Activated CD8-positive, alpha-beta memory T cell treated with anti-CD3 and anti-CD28 coated beads, Interleukin-2, amount 10 ng/mL, durations not matched to agents 7 days and 5 days (primary cell): ENCODE results near the gene PRDM1. TPM values are rescaled to one million over a fixed set of nuclear protein-coding genes. Genes with fewer than 3 reads are reported as not detected.
"Not testable (repeated sequence)": the region's sequence is repeated elsewhere in the genome, so short reads cannot be mapped to it uniquely, and the experiment has no call there.

Source experiments
- ATAC-seq: fragments of 150-1000 bp; cut with Tn5 transposase; one replicate; pipeline ENCODE4 v1.10.0; 2021; ENCODE audit warnings: moderate library complexity
- CTCF ChIA-PET: fragments of 350-600 bp; sonication (Branson Sonifier 250); formaldehyde crosslinking; loops from one replicate; lab custom pipeline; 2021; ENCODE audit warnings: antibody characterized with exemption; lab: Charles Lee
- DNase-seq: peaks from one replicate; pipeline ENCODE4 v3.0.0-alpha.2; 2020
- H3K27ac Mint-ChIP-seq: one replicate; pipeline ENCODE4 v1.8.0; 2021; ENCODE audit warnings: mild to moderate bottlenecking, mixed read lengths
- H3K27me3 Mint-ChIP-seq: one replicate; pipeline ENCODE4 v1.8.0; 2021; ENCODE audit warnings: mixed read lengths
- H3K36me3 Mint-ChIP-seq: one replicate; pipeline ENCODE4 v1.8.0; 2021; ENCODE audit warnings: mild to moderate bottlenecking, mixed read lengths
- H3K4me1 Mint-ChIP-seq: one replicate; pipeline ENCODE4 v1.8.0; 2021; ENCODE audit warnings: mixed read lengths
- H3K4me3 Mint-ChIP-seq: one replicate; pipeline ENCODE4 v1.8.0; 2021; ENCODE audit warnings: mild to moderate bottlenecking, moderate library complexity, mixed read lengths
- H3K9me3 Mint-ChIP-seq: one replicate; pipeline ENCODE4 v1.8.0; 2022; ENCODE audit warnings: low read depth, mixed read lengths
- total RNA-seq, 2 experiments: library from RNA; stranded (reverse); gene quantifications; one replicate each; pipeline ENCODE4 v1.2.3, GENCODE V29; 2021

PRDM1 gene
- total RNA-seq, 2 experiments from 2014 or later, result 97.1 to 132 TPM

DNA sequence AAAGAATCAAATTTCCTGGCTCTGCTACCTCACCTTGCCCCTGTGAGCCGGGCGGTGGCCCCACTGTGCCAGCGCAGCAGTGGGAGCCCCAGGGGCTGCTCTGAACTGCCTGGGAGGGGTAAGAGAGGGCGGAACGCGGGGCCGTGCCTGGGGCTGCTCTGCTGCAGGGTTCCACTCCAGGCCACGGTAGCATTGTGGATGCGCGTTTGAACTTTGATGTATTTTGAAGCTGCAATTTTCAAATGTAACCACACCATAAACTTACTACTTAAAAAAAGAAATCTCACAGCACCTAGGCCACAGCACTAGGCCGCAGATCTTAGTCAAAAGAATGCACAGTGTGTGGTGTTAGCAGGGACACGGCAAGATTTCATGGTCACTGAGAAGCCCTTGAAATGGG is 57.5 kb downstream of the PRDM1 start:
- DNase-seq, result no peak
- no peak for ATAC-seq
- Mint-ChIP-seq H3K4me1 (peaks cover 82% of the 10 kb centered on the region), H3K27me3 (no peaks in the 10 kb centered on the region), H3K4me3 (no peak overlapping the region), H3K36me3 (peaks cover 2% of the 10 kb centered on the region), H3K9me3 (no peaks in the 10 kb centered on the region), H3K27ac (peak overlapping the region; percentile 95)
- CTCF ChIA-PET, result interaction anchor here (1.1 to 5.8 kb wide), 5 partner anchors 9 to 79 kb away, joined by 3 to 46 read pairs (median 4); no protein-coding TSS in a partner anchor

- Mint-ChIP-seq H3K4me3 (no peak overlapping the region), H3K27me3 (no peaks in the 10 kb centered on the region), H3K36me3 (peaks cover 6% of the 10 kb centered on the region), H3K4me1 (peaks cover 93% of the 10 kb centered on the region), H3K9me3 (no peaks in the 10 kb centered on the region), H3K27ac (peak overlapping the region; percentile 53)
- no peak for ATAC-seq
- DNase-seq, result no peak
- CTCF ChIA-PET, result interaction anchor here (1.4 to 5.8 kb wide), 2 partner anchors 18 to 37 kb away, joined by 4 to 46 read pairs; no protein-coding TSS in a partner anchor
These were observed 59.0 kb downstream of the PRDM1 start for GRCh38 chr6:106145144-106145543.

DNA sequence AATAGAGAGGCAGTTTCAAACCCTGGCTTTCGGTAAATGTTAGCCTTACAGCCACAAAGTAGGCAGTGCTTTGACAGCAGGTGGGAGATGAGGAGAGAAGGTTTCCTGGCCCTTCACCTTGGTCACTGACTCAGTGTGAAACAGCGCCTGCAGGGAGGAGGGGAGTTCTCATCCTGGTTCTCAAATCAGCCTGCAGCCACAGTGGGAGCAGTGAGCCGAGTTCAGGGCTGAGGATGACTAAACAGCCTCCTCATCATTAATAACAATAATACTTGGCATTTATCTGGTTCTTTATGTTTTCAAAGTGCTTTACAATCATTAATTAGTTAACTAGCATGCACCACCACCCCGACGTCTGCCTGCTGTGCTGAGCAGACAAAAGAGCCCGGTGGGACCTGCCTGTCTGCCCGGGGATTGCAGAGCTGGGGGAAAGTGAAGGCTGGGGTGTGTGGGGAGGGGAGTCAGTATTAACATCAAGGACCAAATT is 59.6 kb downstream of the PRDM1 start:
- Mint-ChIP-seq H3K4me1 (peaks cover 87% of the 10 kb centered on the region), H3K27ac (peak overlapping the region; percentile 53), H3K27me3 (no peaks in the 10 kb centered on the region), H3K4me3 (no peak overlapping the region), H3K36me3 (peaks cover 6% of the 10 kb centered on the region), H3K9me3 (no peaks in the 10 kb centered on the region)
- CTCF ChIA-PET, result interaction anchor here (1.4 kb wide), 2 partner anchors 9 to 37 kb away, joined by 4 to 5 read pairs; no protein-coding TSS in a partner anchor
- DNase-seq, result peak; percentile 62
- no peak for ATAC-seq

GRCh38 chr6:106146852-106147351 is 60.8 kb downstream of the PRDM1 start:
- H3K4me3 Mint-ChIP-seq, result no peak overlapping the region
- peaks cover 81% of the 10 kb centered on the region for H3K4me1 Mint-ChIP-seq
- peaks cover 8% of the 10 kb centered on the region for H3K36me3 Mint-ChIP-seq
- H3K9me3 Mint-ChIP-seq, result no peaks in the 10 kb centered on the region
- DNase-seq, result no peak
- no peaks in the 10 kb centered on the region for H3K27me3 Mint-ChIP-seq
- H3K27ac Mint-ChIP-seq, result no peak overlapping the region
- CTCF ChIA-PET, result interaction anchor here (0.9 to 1.5 kb wide), 3 partner anchors 8 to 81 kb away, joined by 3 to 5 read pairs (median 3); no protein-coding TSS in a partner anchor
- no peak for ATAC-seq

DNA sequence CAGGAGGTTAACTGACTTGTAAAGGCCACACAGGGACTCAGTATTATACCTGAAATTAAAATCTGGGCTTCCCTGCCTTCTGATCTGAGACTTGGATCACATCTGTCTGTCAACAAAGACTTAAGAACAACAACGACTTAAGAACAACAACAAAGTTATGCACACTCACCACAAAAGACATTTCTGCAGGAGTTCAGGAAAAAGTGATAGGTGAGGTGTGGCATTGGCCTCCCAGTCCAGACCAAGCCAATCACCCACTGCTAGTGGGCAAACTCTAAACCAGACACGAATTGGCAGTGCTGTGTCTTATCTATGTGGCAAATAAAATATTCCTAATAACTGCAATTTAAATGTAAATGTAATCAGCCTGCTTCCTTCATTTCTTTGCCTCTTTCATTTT is 61.3 kb downstream of the PRDM1 start:
- no peak for ATAC-seq
- DNase-seq, result no peak
- peaks cover 77% of the 10 kb centered on the region for H3K4me1 Mint-ChIP-seq
- no peaks in the 10 kb centered on the region for H3K9me3 Mint-ChIP-seq
- CTCF ChIA-PET, result interaction anchor here (1.4 to 1.5 kb wide), 2 partner anchors 8 to 15 kb away, joined by 3 to 5 read pairs; no protein-coding TSS in a partner anchor
- no peaks in the 10 kb centered on the region for H3K27me3 Mint-ChIP-seq
- H3K27ac Mint-ChIP-seq, result no peak overlapping the region
- peaks cover 11% of the 10 kb centered on the region for H3K36me3 Mint-ChIP-seq
- H3K4me3 Mint-ChIP-seq, result no peak overlapping the region

- peaks cover 57% of the 10 kb centered on the region for H3K4me1 Mint-ChIP-seq
- H3K27ac Mint-ChIP-seq, result peak overlapping the region; percentile 86
- CTCF ChIA-PET, result interaction anchor here (1.1 to 1.5 kb wide), 3 partner anchors 13 to 74 kb away, joined by 3 to 6 read pairs (median 4); no protein-coding TSS in a partner anchor
- no peaks in the 10 kb centered on the region for H3K9me3 Mint-ChIP-seq
- H3K4me3 Mint-ChIP-seq, result no peak overlapping the region
- DNase-seq (peak; percentile 88), ATAC-seq (peak; percentile 76)
- H3K36me3 Mint-ChIP-seq, result peaks cover 11% of the 10 kb centered on the region
- H3K27me3 Mint-ChIP-seq, result no peaks in the 10 kb centered on the region
These were observed 63.4 kb downstream of the PRDM1 start for GRCh38 chr6:106149472-106150069.

GRCh38 chr6:106152476-106152875 is 66.3 kb downstream of the PRDM1 start:
- CTCF ChIA-PET, result interaction anchor here (1.4 kb wide), 1 partner anchor 9 kb away, joined by 4 read pairs; no protein-coding TSS in a partner anchor
- not testable (repeated sequence) for H3K9me3 Mint-ChIP-seq, H3K27ac Mint-ChIP-seq, DNase-seq, H3K36me3 Mint-ChIP-seq, ATAC-seq, H3K4me3 Mint-ChIP-seq, H3K27me3 Mint-ChIP-seq
- peaks cover 36% of the 10 kb centered on the region for H3K4me1 Mint-ChIP-seq

GRCh38 chr6:106152952-106153351 is 66.8 kb downstream of the PRDM1 start:
- peaks cover 9% of the 10 kb centered on the region for H3K36me3 Mint-ChIP-seq
- no peaks in the 10 kb centered on the region for H3K27me3 Mint-ChIP-seq
- ATAC-seq (no peak), DNase-seq (no peak)
- no peak overlapping the region for H3K4me3 Mint-ChIP-seq
- H3K4me1 Mint-ChIP-seq, result peaks cover 33% of the 10 kb centered on the region
- no peaks in the 10 kb centered on the region for H3K9me3 Mint-ChIP-seq
- H3K27ac Mint-ChIP-seq, result no peak overlapping the region
- CTCF ChIA-PET, result interaction anchor here (1.4 kb wide), 1 partner anchor 9 kb away, joined by 4 read pairs; no protein-coding TSS in a partner anchor

DNA sequence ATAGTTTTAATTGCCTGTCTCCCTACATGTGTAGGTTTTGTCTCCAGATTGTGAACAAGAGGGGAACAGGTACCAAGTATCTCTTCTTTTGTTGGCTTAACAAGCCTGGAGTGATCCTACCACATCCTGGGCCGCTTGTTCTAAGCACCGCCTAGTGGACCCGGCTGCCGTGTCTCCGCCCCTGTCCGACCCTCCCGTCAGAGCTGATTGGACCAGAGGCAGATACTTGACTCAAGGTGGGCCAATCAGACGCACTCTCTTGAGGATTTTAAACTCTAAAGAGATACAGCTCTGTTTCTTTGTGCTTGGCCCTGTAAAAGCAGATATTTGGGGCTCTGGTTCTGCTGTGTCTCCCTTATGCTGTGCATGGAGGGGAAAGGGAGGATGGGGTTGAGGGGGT is 68.2 kb downstream of the PRDM1 start:
- CTCF ChIA-PET, result interaction anchor here (0.9 to 1.4 kb wide), 3 partner anchors 8 to 14 kb away, joined by 3 to 5 read pairs (median 4); no protein-coding TSS in a partner anchor
- H3K27me3 Mint-ChIP-seq, result no peaks in the 10 kb centered on the region
- peaks cover 22% of the 10 kb centered on the region for H3K4me1 Mint-ChIP-seq
- H3K9me3 Mint-ChIP-seq, result no peaks in the 10 kb centered on the region
- DNase-seq, result no peak
- ATAC-seq, result no peak
- no peak overlapping the region for H3K27ac Mint-ChIP-seq
- H3K4me3 Mint-ChIP-seq, result no peak overlapping the region
- H3K36me3 Mint-ChIP-seq, result peaks cover 8% of the 10 kb centered on the region

GRCh38 chr6:106155219-106155830 is 69.2 kb downstream of the PRDM1 start:
- no peak for ATAC-seq
- DNase-seq, result no peak
- peaks cover 23% of the 10 kb centered on the region for H3K4me1 Mint-ChIP-seq
- no peaks in the 10 kb centered on the region for H3K27me3 Mint-ChIP-seq
- CTCF ChIA-PET, result interaction anchor here (0.7 to 1.4 kb wide), 5 partner anchors 9 to 38 kb away, joined by 3 to 5 read pairs (median 3); no protein-coding TSS in a partner anchor
- no peak overlapping the region for H3K27ac Mint-ChIP-seq
- peaks cover 5% of the 10 kb centered on the region for H3K36me3 Mint-ChIP-seq
- H3K9me3 Mint-ChIP-seq, result no peaks in the 10 kb centered on the region
- H3K4me3 Mint-ChIP-seq, result no peak overlapping the region

DNA sequence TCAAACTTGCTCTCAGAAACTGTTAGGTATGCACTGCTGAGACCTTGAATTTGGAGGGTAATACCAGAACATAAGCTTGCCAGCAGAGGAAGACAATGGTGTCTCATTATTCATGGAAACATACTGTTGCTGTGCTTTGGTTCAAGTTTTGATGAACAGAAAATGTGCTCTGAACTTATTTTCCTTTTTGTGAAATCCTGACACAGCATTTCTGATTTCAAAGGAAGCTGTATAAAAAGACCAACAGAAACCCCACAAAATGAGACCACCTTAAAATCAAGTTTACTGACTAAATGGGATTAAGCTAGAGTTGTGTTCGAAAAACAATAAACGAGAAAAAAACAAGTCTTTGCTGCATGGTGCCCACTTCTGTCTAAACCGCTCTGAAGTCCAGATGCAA is 70.3 kb downstream of the PRDM1 start:
- peaks cover 3% of the 10 kb centered on the region for H3K36me3 Mint-ChIP-seq
- no peak overlapping the region for H3K27ac Mint-ChIP-seq
- CTCF ChIA-PET, result interaction anchor here (0.7 to 1.0 kb wide), 2 partner anchors 16 to 56 kb away, joined by 3 read pairs; no protein-coding TSS in a partner anchor
- no peak for DNase-seq
- H3K4me1 Mint-ChIP-seq, result peaks cover 30% of the 10 kb centered on the region
- no peaks in the 10 kb centered on the region for H3K9me3 Mint-ChIP-seq
- ATAC-seq, result no peak
- no peaks in the 10 kb centered on the region for H3K27me3 Mint-ChIP-seq
- H3K4me3 Mint-ChIP-seq, result no peak overlapping the region

- Mint-ChIP-seq H3K4me1 (peaks cover 34% of the 10 kb centered on the region), H3K36me3 (peaks cover 5% of the 10 kb centered on the region), H3K27me3 (no peaks in the 10 kb centered on the region), H3K27ac (no peak overlapping the region), H3K9me3 (no peaks in the 10 kb centered on the region), H3K4me3 (no peak overlapping the region)
- ATAC-seq (no peak), DNase-seq (no peak)
- CTCF ChIA-PET, result interaction anchor here (0.7 to 1.0 kb wide), 2 partner anchors 16 to 57 kb away, joined by 3 read pairs; no protein-coding TSS in a partner anchor
These were observed 70.7 kb downstream of the PRDM1 start for GRCh38 chr6:106156863-106157262.

- Mint-ChIP-seq H3K4me1 (peaks cover 47% of the 10 kb centered on the region), H3K9me3 (no peaks in the 10 kb centered on the region), H3K36me3 (peaks cover 2% of the 10 kb centered on the region), H3K27ac (no peak overlapping the region), H3K27me3 (no peaks in the 10 kb centered on the region), H3K4me3 (no peak overlapping the region)
- CTCF ChIA-PET, result no interaction called here
- no peak for ATAC-seq
- DNase-seq, result no peak
These were observed 72.7 kb downstream of the PRDM1 start for GRCh38 chr6:106158816-106159215.
